GM12801 (cell line): Measurements from ENCODE around the gene KIF11.

Source experiments
- TF ChIP-seq, protein P1 (sequence below): IDR thresholded peaks from one replicate; pipeline ENCODE4 v1.5.1; 2011; ENCODE audit warnings: control low read depth; ENCODE audit not compliant: insufficient read length; ENCODE audit errors: extremely low read depth

The KIF11 gene

DNA sequence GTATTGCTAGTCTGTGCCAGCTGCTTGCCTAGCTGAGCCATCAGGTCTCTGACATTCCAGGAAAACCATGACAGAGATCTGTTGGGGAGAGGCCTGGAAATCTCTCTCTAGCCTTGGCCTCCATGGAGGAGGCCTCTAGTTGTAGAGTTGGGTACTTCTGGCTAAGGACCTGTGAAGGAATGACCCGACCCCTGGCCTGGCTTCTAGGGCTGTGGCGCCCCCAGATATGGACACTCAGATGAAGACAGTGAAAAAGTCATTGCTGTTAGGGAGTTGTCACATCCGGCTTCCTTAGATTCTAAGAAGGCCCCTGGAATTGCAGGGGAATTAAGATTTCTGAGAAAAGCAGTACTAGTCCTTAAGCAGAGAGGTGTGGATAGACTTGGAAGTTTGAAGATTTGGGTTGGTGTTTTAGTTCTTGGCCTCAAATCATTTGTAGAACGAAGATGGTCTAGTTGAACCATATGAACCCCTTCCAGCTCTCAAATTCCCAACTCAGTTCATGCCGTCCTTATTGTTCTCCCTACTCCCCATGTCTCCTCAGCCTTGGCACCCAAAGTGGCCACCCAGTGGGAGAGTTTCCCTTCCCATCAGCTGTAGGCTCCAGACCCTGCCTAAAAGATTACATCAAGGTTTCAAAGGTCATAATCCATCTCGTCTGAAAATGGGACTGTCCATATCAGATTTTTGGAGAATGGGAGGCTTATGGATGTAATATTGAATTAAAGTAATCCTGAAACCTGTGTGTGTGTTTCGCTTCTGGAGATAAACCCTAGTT is 103.9 kb downstream of the KIF11 start:
- TF ChIP-seq, protein P1, sequence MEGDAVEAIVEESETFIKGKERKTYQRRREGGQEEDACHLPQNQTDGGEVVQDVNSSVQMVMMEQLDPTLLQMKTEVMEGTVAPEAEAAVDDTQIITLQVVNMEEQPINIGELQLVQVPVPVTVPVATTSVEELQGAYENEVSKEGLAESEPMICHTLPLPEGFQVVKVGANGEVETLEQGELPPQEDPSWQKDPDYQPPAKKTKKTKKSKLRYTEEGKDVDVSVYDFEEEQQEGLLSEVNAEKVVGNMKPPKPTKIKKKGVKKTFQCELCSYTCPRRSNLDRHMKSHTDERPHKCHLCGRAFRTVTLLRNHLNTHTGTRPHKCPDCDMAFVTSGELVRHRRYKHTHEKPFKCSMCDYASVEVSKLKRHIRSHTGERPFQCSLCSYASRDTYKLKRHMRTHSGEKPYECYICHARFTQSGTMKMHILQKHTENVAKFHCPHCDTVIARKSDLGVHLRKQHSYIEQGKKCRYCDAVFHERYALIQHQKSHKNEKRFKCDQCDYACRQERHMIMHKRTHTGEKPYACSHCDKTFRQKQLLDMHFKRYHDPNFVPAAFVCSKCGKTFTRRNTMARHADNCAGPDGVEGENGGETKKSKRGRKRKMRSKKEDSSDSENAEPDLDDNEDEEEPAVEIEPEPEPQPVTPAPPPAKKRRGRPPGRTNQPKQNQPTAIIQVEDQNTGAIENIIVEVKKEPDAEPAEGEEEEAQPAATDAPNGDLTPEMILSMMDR: no peak

DNA sequence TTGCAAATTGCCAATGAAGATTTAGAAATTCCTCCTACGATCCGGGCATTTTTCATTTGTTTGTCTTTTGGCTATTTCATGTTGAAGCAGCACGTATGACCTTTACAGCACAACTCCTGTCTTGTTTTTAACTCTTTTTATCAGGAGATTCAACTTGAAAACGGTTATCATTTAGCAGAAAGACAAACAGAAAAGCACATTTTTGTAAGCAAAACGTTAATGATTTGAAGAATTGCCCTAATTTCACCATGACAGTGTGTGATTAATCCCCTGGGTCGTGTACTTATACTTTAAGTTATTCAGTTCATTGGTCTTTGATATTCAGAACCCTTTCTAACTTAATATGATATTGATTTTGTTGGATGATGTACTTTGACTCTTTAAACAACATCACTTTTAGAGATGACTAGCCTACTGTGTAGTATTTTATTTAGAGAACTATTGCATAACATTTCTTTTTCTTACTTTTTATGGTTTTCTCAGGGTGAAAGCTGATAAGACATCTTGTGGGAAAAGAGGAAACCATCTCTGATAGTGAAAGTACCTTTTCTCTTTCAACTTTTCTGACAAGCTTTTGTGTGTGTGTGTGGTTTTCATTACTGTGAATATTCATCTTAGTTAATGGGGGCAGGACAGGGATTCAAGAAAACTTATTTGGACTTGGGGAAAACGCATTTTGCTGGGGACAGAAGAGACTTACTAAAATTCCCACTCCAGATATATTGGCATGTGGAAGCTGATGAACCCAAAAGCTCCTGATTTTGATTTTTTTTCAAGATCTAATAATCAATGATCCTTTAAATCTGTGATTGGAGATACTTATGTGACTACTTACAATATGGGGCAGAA is 105.0 kb downstream of the KIF11 start:
- TF ChIP-seq, protein P1: no peak

DNA sequence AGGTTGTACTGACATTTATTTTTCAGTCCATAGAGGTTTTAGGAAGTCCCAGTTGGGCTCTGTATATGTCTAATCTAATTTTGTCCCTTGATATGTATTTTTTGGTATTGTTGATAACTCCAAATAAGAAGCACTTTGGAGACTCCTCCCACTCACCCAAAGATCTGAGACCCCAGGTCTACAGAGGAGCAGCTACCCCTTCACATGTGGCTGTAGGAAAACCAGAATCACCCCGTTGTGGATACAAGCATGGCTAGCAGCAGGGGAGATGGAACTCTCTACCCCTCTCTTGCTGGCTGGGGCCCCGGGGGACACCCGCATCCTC is 106.2 kb downstream of the KIF11 start:
- TF ChIP-seq, protein P1: no peak

DNA sequence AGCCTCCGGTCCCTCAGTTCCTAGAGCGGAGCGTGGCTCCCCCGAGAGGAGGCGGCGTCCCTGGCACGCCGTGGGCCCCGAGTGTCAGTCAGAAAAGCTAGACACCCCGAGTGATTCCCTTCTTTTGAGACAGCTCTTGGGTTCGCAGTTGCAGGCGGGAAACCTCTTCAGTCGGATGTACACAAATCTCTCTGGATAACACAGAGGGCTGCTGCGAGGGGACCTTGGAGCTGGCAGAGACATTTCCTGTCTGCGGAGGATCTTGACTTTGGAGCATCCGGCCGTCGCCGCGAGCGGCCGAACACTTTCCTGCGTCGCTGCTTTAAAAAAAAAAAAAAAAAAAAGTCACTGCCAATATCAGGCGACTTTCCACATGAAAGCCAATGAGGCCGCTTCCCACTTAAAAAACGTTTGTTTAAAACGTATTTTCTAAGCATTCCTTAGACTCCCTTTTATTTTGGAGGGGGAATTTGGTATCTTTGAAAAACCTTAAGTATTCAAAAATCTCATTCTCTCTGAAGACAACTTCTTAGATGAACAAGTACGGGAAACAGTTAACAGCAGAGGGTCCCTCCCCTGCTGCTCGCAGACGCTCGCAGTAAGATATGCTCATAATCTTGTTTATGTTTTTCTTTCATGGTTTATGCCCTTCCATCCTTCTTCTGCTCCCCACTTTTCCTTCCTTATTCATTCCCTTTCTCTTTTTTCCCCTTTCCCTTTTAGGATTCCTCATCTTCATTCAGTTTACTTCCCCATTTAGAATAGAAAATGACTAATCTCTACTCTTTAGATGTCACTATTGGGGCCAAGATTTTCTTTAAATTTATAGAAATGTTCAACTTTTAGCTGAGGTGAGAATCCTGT is 106.8 kb downstream of the KIF11 start:
- TF ChIP-seq, protein P1: no peak

DNA sequence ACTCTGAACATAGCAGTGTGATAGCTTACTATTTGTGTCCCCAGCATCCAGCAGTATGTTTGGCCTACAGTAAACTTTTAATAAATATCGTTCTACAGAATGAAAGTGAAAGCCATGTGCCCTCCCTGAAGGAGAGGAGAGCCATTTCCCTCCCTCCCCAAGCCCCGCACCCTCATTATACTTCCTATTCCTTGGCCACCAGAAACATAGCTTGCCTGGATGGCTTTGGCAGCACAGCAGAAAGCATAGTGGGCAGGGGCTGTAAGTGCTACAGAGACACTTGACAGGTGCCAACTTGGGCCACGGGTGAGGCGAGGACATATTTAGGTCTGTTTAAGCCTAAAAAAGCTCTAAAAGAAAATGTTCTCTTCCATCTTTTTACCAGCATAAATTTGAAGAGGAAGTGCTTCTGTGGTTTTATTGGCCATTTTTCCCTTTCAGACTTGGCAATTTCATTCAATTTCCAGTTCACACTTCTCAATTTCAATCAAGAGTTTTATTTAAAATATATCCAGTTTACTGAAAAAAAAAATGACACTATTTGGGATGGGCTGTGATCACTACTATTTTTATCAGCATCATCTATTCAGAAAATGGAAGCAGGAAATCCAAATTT is 109.5 kb downstream of the KIF11 start:
- TF ChIP-seq, protein P1: no peak
